Measurements from ENCODE around the gene SMYD3. TPM values are rescaled to one million over a fixed set of nuclear protein-coding genes. Genes with fewer than 3 reads are reported as not detected.

The SMYD3 gene
- total RNA-seq, 1 donor from 2014 or later = 29.3 TPM

- TF ChIP-seq CTCF (IDR thresholded peaks at IDR 0.05) = no peak
- Mint-ChIP-seq H3K36me3 (ENCODE audit: low read depth) (peaks cover 12% of the 10 kb centered on the region), H3K27ac (ENCODE audit: unreplicated experiment) (no peak overlapping the region)
Observed at GRCh38 chr1:245867738-245868137, 639.3 kb downstream of the SMYD3 start.

GRCh38 chr1:245864872-245865271 is 642.2 kb downstream of the SMYD3 start:
- Mint-ChIP-seq H3K4me1 (ENCODE audit: low read depth) (peaks cover 25% of the 10 kb centered on the region), H3K36me3 (ENCODE audit: low read depth) (peaks cover 12% of the 10 kb centered on the region), H3K9me3 (ENCODE audit: low read depth) (no peaks in the 10 kb centered on the region), H3K27ac (ENCODE audit: unreplicated experiment) (no peak overlapping the region), H3K27me3 (ENCODE audit: low read depth) (no peaks in the 10 kb centered on the region), H3K4me3 (ENCODE audit: unreplicated experiment) (no peak overlapping the region)
- DNase-seq (ENCODE audit: low spot score) = no peak
- TF ChIP-seq CTCF (IDR thresholded peaks at IDR 0.05) = no peak

More at GRCh38 chr1:245867738-245868137, 639.3 kb downstream of the SMYD3 start:
- no peak for DNase-seq (ENCODE audit: low spot score)
- Mint-ChIP-seq H3K4me3 (ENCODE audit: unreplicated experiment) (no peak overlapping the region), H3K9me3 (ENCODE audit: low read depth) (no peaks in the 10 kb centered on the region), H3K4me1 (ENCODE audit: low read depth) (peaks cover 21% of the 10 kb centered on the region), H3K27me3 (ENCODE audit: low read depth) (no peaks in the 10 kb centered on the region)

- H3K27ac Mint-ChIP-seq (ENCODE audit: unreplicated experiment) = no peak overlapping the region
- H3K4me1 Mint-ChIP-seq (ENCODE audit: low read depth) = peaks cover 37% of the 10 kb centered on the region
- DNase-seq (ENCODE audit: low spot score) = no peak
- H3K36me3 Mint-ChIP-seq (ENCODE audit: low read depth) = peaks cover 12% of the 10 kb centered on the region
- H3K9me3 Mint-ChIP-seq (ENCODE audit: low read depth) = no peaks in the 10 kb centered on the region
- no peak for TF ChIP-seq CTCF (IDR thresholded peaks at IDR 0.05)
- no peaks in the 10 kb centered on the region for H3K27me3 Mint-ChIP-seq (ENCODE audit: low read depth)
- H3K4me3 Mint-ChIP-seq (ENCODE audit: unreplicated experiment) = no peak overlapping the region
Observed at GRCh38 chr1:245863566-245864184, 643.4 kb downstream of the SMYD3 start.

GRCh38 chr1:245862812-245863540 is 644.1 kb downstream of the SMYD3 start:
- no peak overlapping the region for H3K27ac Mint-ChIP-seq (ENCODE audit: unreplicated experiment)
- H3K4me3 Mint-ChIP-seq (ENCODE audit: unreplicated experiment) = no peak overlapping the region
- H3K9me3 Mint-ChIP-seq (ENCODE audit: low read depth) = no peaks in the 10 kb centered on the region
- no peaks in the 10 kb centered on the region for H3K27me3 Mint-ChIP-seq (ENCODE audit: low read depth)
- no peak for DNase-seq (ENCODE audit: low spot score)
- H3K4me1 Mint-ChIP-seq (ENCODE audit: low read depth) = peaks cover 44% of the 10 kb centered on the region
- peaks cover 12% of the 10 kb centered on the region for H3K36me3 Mint-ChIP-seq (ENCODE audit: low read depth)
- TF ChIP-seq CTCF (IDR thresholded peaks at IDR 0.05) = no peak

- DNase-seq (ENCODE audit: low spot score) = no peak
- peak overlapping the region; percentile 95 for H3K27ac Mint-ChIP-seq (ENCODE audit: unreplicated experiment)
- H3K27me3 Mint-ChIP-seq (ENCODE audit: low read depth) = no peaks in the 10 kb centered on the region
- peaks cover 12% of the 10 kb centered on the region for H3K36me3 Mint-ChIP-seq (ENCODE audit: low read depth)
- TF ChIP-seq CTCF (IDR thresholded peaks at IDR 0.05) = peak; percentile 26
- peaks cover 64% of the 10 kb centered on the region for H3K4me1 Mint-ChIP-seq (ENCODE audit: low read depth)
- no peaks in the 10 kb centered on the region for H3K9me3 Mint-ChIP-seq (ENCODE audit: low read depth)
- no peak overlapping the region for H3K4me3 Mint-ChIP-seq (ENCODE audit: unreplicated experiment)
Observed at GRCh38 chr1:245860657-245861544, 646.2 kb downstream of the SMYD3 start.
